HG03025 (cell line): ENCODE measurements around the gene POLR2L.

Experiments used
- ATAC-seq: cut with Tn5 transposase; IDR thresholded peaks from one replicate; pipeline ENCODE4 v1.9.1; 2021; ENCODE audit warnings: mild to moderate bottlenecking, moderate library complexity; ENCODE audit not compliant: unreplicated experiment, low FRiP score

POLR2L gene

GRCh38 chr11:798093-798713 is 44.1 kb downstream of the POLR2L start, which contains the start of gene SLC25A22:
Gene SLC25A22 (minus strand): TSS chr11:798281. CDS start chr11:795006, 3,275 bp downstream.
- peak; percentile 40 for ATAC-seq

GRCh38 chr11:797296-798092 is 44.8 kb downstream of the POLR2L start:
- peak; percentile 28 for ATAC-seq

- no peak for ATAC-seq
Observed at GRCh38 chr11:796565-797295, 45.6 kb downstream of the POLR2L start.

- no peak for ATAC-seq
Observed at GRCh38 chr11:795634-796564, 46.4 kb downstream of the POLR2L start.

GRCh38 chr11:794766-795633 is 47.3 kb downstream of the POLR2L start:
- no peak for ATAC-seq

GRCh38 chr11:794013-794765 is 48.1 kb downstream of the POLR2L start:
- ATAC-seq, result no peak

- ATAC-seq, result no peak
Observed at GRCh38 chr11:793556-793955, 48.8 kb downstream of the POLR2L start.

- no peak for ATAC-seq
Observed at GRCh38 chr11:792873-793272, 49.5 kb downstream of the POLR2L start.

- no peak for ATAC-seq
Observed at GRCh38 chr11:792535-792821, 49.9 kb downstream of the POLR2L start.

GRCh38 chr11:791658-792534 is 50.4 kb downstream of the POLR2L start:
- no peak for ATAC-seq

GRCh38 chr11:790721-791564 is 51.4 kb downstream of the POLR2L start:
- no peak for ATAC-seq

- ATAC-seq, result no peak
Observed at GRCh38 chr11:789943-790342, 52.4 kb downstream of the POLR2L start, which contains the start of gene CEND1. Gene CEND1 (minus strand): TSS chr11:790090. CDS start chr11:788576, 1,514 bp downstream.
